GM23248 (cell line): ENCODE measurements around the gene NANS.
"Not testable (repeated sequence)": the region's sequence is repeated elsewhere in the genome, so short reads cannot be mapped to it uniquely, and the experiment has no call there.

Experiments used
- EZH2 ChIP-seq: fragments of 200-600 bp; sonication (generic); IDR thresholded peaks from 2 replicates; pipeline ENCODE4 v1.6.1; 2018; ENCODE audit warnings: antibody characterized with exemption, mild to moderate bottlenecking; ENCODE audit not compliant: insufficient read depth, poor library complexity, severe bottlenecking
- EZH2phosphoT487 ChIP-seq: fragments of 200-600 bp; sonication (generic); IDR thresholded peaks from 2 replicates; pipeline ENCODE4 v1.6.1; 2018; ENCODE audit warnings: antibody characterized with exemption, moderate library complexity, mild to moderate bottlenecking, low read depth; ENCODE audit not compliant: insufficient read depth

DNA sequence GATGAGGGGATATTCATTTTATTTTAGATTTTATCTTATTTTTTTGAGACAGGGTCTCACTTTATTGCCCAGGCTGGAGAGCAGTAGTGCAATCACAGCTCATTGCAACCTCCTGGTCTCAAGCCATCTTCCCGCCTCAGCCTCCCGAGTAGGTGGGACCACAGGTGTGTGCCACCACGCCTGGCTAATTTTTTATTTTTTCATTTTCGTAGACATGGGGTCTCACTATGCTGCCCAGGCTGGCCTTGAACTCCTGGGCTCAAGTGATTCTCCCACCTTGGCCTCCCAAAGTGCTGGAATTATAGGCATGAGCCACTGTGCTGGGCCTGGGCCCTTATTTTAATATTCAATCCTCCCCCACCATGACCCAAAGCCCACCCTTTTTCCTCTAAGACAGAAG lies 73.5 kb downstream of the NANS start:
- not testable (repeated sequence) for TF ChIP-seq EZH2, EZH2phosphoT487
